ENCODE results near the gene SSC4D.

SSC4D gene

GRCh38 chr7:76342222-76342621 is 67.3 kb downstream of the SSC4D start:
- Histone ChIP-seq H3K27ac (replicated peaks) (no peak overlapping the region), H3K27me3 (ENCODE audit: insufficient read depth, poor library complexity, severe bottlenecking) (no peaks in the 10 kb centered on the region), H3K4me3 (replicated peaks; ENCODE audit: insufficient read depth, low read length) (no peak overlapping the region)
- TF ChIP-seq GABPA (IDR thresholded peaks at IDR 0.05; ENCODE audit: low read depth) (no peak), POLR2AphosphoS5 (IDR thresholded peaks at IDR 0.05; ENCODE audit: low read depth) (no peak), CTCF (IDR thresholded peaks at IDR 0.05; ENCODE audit: insufficient read depth, low read length) (no peak), REST (IDR thresholded peaks at IDR 0.05; ENCODE audit: insufficient replicate concordance, low read depth) (no peak), SPI1 (IDR thresholded peaks at IDR 0.05; ENCODE audit: borderline replicate concordance, low read depth) (no peak)
- DNase-seq (ENCODE audit: low read depth in 1 of 2, low spot score in 1 of 2) = no peak

- TF ChIP-seq CTCF (IDR thresholded peaks at IDR 0.05; ENCODE audit: insufficient read depth, low read length) (no peak), GABPA (IDR thresholded peaks at IDR 0.05; ENCODE audit: low read depth) (no peak), REST (IDR thresholded peaks at IDR 0.05; ENCODE audit: insufficient replicate concordance, low read depth) (no peak), POLR2AphosphoS5 (IDR thresholded peaks at IDR 0.05; ENCODE audit: low read depth) (no peak), SPI1 (IDR thresholded peaks at IDR 0.05; ENCODE audit: borderline replicate concordance, low read depth) (no peak)
- no peak for DNase-seq (ENCODE audit: low read depth in 1 of 2, low spot score in 1 of 2)
- Histone ChIP-seq H3K27me3 (ENCODE audit: insufficient read depth, poor library complexity, severe bottlenecking) (no peaks in the 10 kb centered on the region), H3K27ac (replicated peaks) (no peak overlapping the region), H3K4me3 (replicated peaks; ENCODE audit: insufficient read depth, low read length) (no peak overlapping the region)
Observed at GRCh38 chr7:76340617-76341131, 68.8 kb downstream of the SSC4D start.

All from HL-60 (cell line).